H1 (cell line): ENCODE measurements around the gene CTBP2.

Experiments used
- ATF2 ChIP-seq: IDR thresholded peaks from 2 replicates; pipeline ENCODE4 v1.6.1; 2012; ENCODE audit warnings: low read length, inconsistent platforms
- BCL11A ChIP-seq, 2 experiments: IDR thresholded peaks; one replicate each; pipeline ENCODE4 v1.6.1; 2011; ENCODE audit warnings: low read depth in 2 of 2, low read length in 2 of 2, mild to moderate bottlenecking in 2 of 2
- CHD2 ChIP-seq: IDR thresholded peaks from 2 replicates; pipeline ENCODE4 v1.6.1; 2012; ENCODE audit warnings: low read length, improper control_type of control experiment
- CTCF ChIP-seq, 3 experiments: IDR thresholded peaks; 1 replicate in 2 of 3; 2 replicates in 1 of 3; pipeline versions ENCODE4 v1.5.1 to v1.6.1; 2011; ENCODE audit warnings: low read length in 3 of 3, mild to moderate bottlenecking in 3 of 3, inconsistent platforms in 2 of 3, low read depth in 1 of 3, moderate library complexity in 1 of 3; ENCODE audit not compliant: insufficient read depth in 1 of 3; ENCODE audit errors: control extremely low read depth in 1 of 3
- EZH2 ChIP-seq: fragments of 200-600 bp; sonication (generic); IDR thresholded peaks from 2 replicates; pipeline ENCODE4 v1.7.1; 2012; ENCODE audit warnings: low read depth, mild to moderate bottlenecking, moderate library complexity, low read length, inconsistent platforms; ENCODE audit not compliant: severe bottlenecking
- GTF2F1 ChIP-seq: IDR thresholded peaks from 2 replicates; pipeline ENCODE4 v1.6.1; 2012; ENCODE audit warnings: low read depth, low read length, improper control_type of control experiment, borderline replicate concordance
- HDAC6 ChIP-seq: IDR thresholded peaks from one replicate; pipeline ENCODE4 v1.7.1; 2012; ENCODE audit warnings: low read depth, mild to moderate bottlenecking, inconsistent platforms, low read length, moderate library complexity
- JUN ChIP-seq: IDR thresholded peaks from 2 replicates; pipeline ENCODE4 v1.6.1; 2011; ENCODE audit warnings: low read depth, mild to moderate bottlenecking, improper control_type of control experiment, low read length
- JUND ChIP-seq: IDR thresholded peaks from 2 replicates; pipeline ENCODE4 v1.6.1; 2011; ENCODE audit warnings: mild to moderate bottlenecking, improper control_type of control experiment, low read length
- RFX5 ChIP-seq: IDR thresholded peaks from 2 replicates; pipeline ENCODE4 v1.6.1; 2011; ENCODE audit warnings: low read depth, low read length, improper control_type of control experiment, borderline replicate concordance
- SP1 ChIP-seq: IDR thresholded peaks from 2 replicates; pipeline ENCODE4 v1.6.1; 2011; ENCODE audit warnings: low read depth, low read length
- SRF ChIP-seq: IDR thresholded peaks from 2 replicates; pipeline ENCODE4 v1.6.1; 2011; ENCODE audit warnings: mild to moderate bottlenecking, low read depth, low read length, moderate library complexity
- SUZ12 ChIP-seq: fragments of 200-600 bp; sonication (generic); IDR thresholded peaks from 2 replicates; pipeline ENCODE4 v1.6.1; 2012; ENCODE audit warnings: mild to moderate bottlenecking, inconsistent platforms, low read length, moderate library complexity, mixed read lengths
- TAF1 ChIP-seq: IDR thresholded peaks from 2 replicates; pipeline ENCODE4 v1.6.1; 2011; ENCODE audit warnings: mild to moderate bottlenecking, low read depth, low read length

GRCh38 chr10:125161707-125162119 is 1.4 kb upstream of the CTBP2 start:
- TF ChIP-seq CTCF (IDR thresholded peaks at IDR 0.05; ENCODE audit: control extremely low read depth in 1 of 3, insufficient read depth in 1 of 3, low read depth in 1 of 3, low read length in 3 of 3), result no peak
- TF ChIP-seq EZH2, result no peak
- no peak for TF ChIP-seq HDAC6
- TF ChIP-seq CHD2, result no peak
- no peak for TF ChIP-seq RFX5
- no peak for TF ChIP-seq JUND
- TF ChIP-seq JUN, result no peak
- no peak for TF ChIP-seq GTF2F1
- TF ChIP-seq BCL11A (IDR thresholded peaks at IDR 0.05; ENCODE audit: low read depth in 2 of 2, low read length in 2 of 2), result no peak
- TF ChIP-seq SP1, result no peak
- no peak for TF ChIP-seq SRF
- TF ChIP-seq ATF2, result no peak
- TF ChIP-seq TAF1, result no peak
- no peak for TF ChIP-seq SUZ12
